OCI-M2 (cell line): Measurements from ENCODE around the gene SDF2L1.
"Not testable (repeated sequence)": the region's sequence is repeated elsewhere in the genome, so short reads cannot be mapped to it uniquely, and the experiment has no call there.

Experiments
- DNase-seq: peaks from one replicate; lab custom pipeline; 2025; ENCODE audit not compliant: unreplicated experiment; lab: John Stamatoyannopoulos, UW

SDF2L1 gene

GRCh38 chr22:21660904-21661303, 18.8 kb downstream of the SDF2L1 start:
- no peak for DNase-seq

GRCh38 chr22:21661991-21662390, 19.9 kb downstream of the SDF2L1 start:
- no peak for DNase-seq

GRCh38 chr22:21663738-21664137, 21.6 kb downstream of the SDF2L1 start:
- no peak for DNase-seq

GRCh38 chr22:21665047-21665851, 23.1 kb downstream of the SDF2L1 start:
- no peak for DNase-seq

GRCh38 chr22:21666786-21667185, 24.7 kb downstream of the SDF2L1 start:
- no peak for DNase-seq

- DNase-seq, result no peak
Measured at GRCh38 chr22:21669026-21669425, 26.9 kb downstream of the SDF2L1 start.

- no peak for DNase-seq
Measured at GRCh38 chr22:21672107-21672629, 30.1 kb downstream of the SDF2L1 start.

- no peak for DNase-seq
Measured at GRCh38 chr22:21673534-21674321, 31.6 kb downstream of the SDF2L1 start.

- DNase-seq, result no peak
Measured at GRCh38 chr22:21674638-21675245, 32.6 kb downstream of the SDF2L1 start.

- no peak for DNase-seq
Measured at GRCh38 chr22:21677606-21678443, 35.7 kb downstream of the SDF2L1 start.

- DNase-seq, result not testable (repeated sequence)
Measured at GRCh38 chr22:21678842-21679241, 36.7 kb downstream of the SDF2L1 start.

GRCh38 chr22:21679383-21679782, 37.3 kb downstream of the SDF2L1 start:
- no peak for DNase-seq

- DNase-seq, result no peak
Measured at GRCh38 chr22:21680830-21681565, 38.9 kb downstream of the SDF2L1 start.

- no peak for DNase-seq
Measured at GRCh38 chr22:21681566-21682370, 39.7 kb downstream of the SDF2L1 start.

GRCh38 chr22:21682385-21683175, 40.5 kb downstream of the SDF2L1 start:
- no peak for DNase-seq

- no peak for DNase-seq
Measured at GRCh38 chr22:21683401-21683811, 41.3 kb downstream of the SDF2L1 start.

- no peak for DNase-seq
Measured at GRCh38 chr22:21684492-21685163, 42.5 kb downstream of the SDF2L1 start.

GRCh38 chr22:21685164-21685513, 43.0 kb downstream of the SDF2L1 start:
- no peak for DNase-seq
